Keratinocyte (primary cell): ENCODE measurements around the gene KCTD14.

Source experiments
- CTCF ChIP-seq, 3 experiments: IDR thresholded peaks in 1 of 3; conservative IDR thresholded peaks in 1 of 3; optimal IDR thresholded peaks in 1 of 3; 2 replicates in 2 of 3; 3 replicates in 1 of 3; pipeline versions ENCODE3 to v1.5.1; 2011; ENCODE audit warnings: low read length in 3 of 3, mild to moderate bottlenecking in 3 of 3, moderate library complexity in 2 of 3, control low read depth in 1 of 3, inconsistent platforms in 1 of 3; ENCODE audit not compliant: insufficient read depth in 2 of 3; ENCODE audit errors: extremely low read depth in 1 of 3
- EZH2 ChIP-seq: IDR thresholded peaks from one replicate; pipeline ENCODE4 v1.6.1; 2012; ENCODE audit warnings: inconsistent platforms, mild to moderate bottlenecking, low read length, moderate library complexity

GRCh38 chr11:78032090-78032489 is 9.0 kb upstream of the KCTD14 start:
- no peak for TF ChIP-seq EZH2
- TF ChIP-seq CTCF (optimal IDR thresholded peaks at IDR 0.05 in 1 of 3, IDR thresholded peaks at IDR 0.05 in 1 of 3, conservative IDR thresholded peaks at IDR 0.05 in 1 of 3; ENCODE audit: extremely low read depth in 1 of 3, insufficient read depth in 2 of 3, low read length in 3 of 3), result no peak
